NCI-H187 treated with DMSO at 0.1 percent for 48 hours (cell line): ENCODE data around the gene HAUS8.
"Not testable (repeated sequence)": the region's sequence is repeated elsewhere in the genome, so short reads cannot be mapped to it uniquely, and the experiment has no call there.

Experiments used
- DNase-seq: peaks from one replicate; lab custom pipeline; 2025; lab: John Stamatoyannopoulos, UW

Gene HAUS8

DNA sequence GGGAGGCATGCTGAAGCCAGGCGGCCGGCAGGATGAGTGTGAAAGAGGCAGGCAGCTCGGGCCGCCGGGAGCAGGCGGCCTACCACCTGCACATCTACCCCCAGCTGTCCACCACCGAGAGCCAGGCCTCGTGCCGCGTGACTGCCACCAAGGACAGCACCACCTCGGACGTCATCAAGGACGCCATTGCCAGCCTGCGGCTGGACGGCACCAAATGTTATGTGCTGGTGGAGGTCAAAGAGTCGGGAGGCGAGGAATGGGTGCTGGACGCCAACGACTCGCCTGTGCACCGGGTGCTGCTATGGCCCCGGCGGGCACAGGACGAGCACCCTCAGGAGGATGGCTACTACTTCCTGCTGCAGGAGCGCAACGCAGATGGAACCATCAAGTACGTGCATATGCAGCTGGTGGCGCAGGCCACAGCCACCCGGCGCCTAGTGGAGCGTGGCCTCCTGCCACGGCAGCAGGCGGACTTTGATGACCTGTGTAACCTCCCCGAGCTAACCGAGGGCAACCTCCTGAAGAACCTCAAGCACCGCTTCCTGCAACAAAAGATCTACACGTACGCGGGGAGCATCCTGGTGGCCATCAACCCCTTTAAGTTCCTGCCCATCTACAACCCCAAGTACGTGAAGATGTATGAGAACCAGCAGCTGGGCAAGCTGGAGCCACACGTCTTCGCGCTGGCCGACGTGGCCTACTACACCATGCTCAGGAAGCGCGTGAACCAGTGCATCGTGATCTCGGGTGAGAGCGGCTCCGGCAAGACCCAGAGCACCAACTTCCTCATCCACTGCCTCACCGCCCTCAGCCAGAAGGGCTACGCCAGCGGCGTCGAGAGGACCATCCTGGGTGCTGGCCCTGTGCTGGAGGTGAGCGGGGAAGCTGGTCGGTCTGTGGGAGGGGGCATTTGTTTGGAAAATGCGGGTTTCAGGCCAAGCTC, 26.7 kb upstream of the HAUS8 start:
- DNase-seq, result no peak

DNA sequence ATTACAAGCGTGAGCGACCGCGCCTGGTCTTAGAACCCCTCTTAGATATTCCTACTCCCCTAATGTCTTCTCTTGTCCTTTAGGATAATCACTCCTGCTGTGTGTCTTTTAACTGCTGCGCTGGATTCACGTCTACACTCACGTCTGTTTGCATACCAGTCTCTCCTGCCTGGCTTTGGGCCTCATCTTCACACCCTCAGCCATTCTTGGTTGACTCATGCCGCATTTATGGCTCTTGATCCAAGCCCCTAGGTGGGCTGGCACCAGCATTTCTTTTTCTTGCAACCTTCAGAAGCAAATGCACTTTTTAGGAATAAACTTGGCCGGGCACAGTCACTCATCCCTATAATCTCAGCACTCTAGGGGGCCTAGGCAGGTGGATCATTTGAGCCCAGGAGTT, 23.1 kb upstream of the HAUS8 start:
- no peak for DNase-seq

DNA sequence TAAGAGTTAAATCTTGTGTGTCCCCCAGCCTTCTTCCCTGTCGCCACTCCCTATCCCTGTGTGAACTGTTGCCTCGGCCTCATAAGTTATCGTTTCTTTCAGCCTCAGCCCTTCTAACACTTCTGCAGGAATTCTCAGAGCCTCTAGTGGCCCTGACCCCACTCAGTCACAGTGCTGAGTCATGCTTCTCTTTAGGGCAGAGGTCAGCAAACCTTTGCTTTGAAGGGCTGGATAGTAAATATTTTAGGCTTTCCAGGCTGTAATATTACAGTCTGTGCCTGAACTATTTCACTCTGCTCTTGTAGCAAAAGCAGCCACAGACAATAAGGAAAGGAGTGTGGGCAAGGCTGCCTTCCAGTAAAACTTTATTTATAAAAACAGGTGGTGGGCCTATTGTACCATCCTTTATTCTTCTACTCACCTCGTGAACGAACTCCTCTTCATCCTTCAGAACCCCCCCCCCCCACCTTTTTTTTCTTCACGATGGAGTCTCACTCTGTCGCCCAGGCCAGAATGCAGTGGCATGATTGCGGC, 22.4 kb upstream of the HAUS8 start:
- no peak for DNase-seq

DNA sequence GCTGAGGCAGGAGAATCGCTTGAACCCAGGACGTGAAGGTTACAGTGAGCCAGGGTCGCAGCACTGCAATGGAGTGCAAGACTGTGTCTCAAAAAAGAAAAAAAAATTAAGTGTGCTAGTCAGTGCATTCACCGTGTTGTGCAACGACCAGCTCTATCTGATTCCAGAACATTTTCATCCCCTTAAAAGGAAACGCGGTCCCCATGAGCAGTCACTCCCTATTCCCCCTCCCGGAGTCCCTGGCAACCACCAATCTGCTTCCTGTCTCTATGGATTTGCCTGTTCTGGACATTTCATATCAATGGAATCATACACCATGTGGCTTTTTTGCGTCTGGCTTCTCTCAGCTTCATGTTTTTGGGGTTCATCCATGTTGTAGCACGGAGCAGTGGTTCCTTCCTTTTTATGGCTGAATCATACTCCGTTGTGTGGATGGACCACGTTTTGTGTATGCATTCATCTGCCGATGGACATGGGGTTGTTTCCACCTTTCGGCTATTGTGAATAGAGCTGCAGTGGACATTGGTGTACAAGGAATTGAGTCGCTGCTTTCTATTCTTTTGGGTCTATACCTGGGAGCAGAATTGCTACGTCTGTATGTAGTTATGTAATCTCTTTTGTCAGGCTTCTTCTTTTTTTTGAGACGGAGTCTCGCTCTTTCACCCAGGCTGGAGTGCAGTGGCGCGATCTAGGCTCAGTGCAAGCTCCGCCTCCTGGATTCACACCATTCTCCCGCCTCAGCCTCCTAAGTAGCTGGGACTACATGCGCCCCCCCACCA, 20.1 kb upstream of the HAUS8 start:
- DNase-seq, result no peak

DNA sequence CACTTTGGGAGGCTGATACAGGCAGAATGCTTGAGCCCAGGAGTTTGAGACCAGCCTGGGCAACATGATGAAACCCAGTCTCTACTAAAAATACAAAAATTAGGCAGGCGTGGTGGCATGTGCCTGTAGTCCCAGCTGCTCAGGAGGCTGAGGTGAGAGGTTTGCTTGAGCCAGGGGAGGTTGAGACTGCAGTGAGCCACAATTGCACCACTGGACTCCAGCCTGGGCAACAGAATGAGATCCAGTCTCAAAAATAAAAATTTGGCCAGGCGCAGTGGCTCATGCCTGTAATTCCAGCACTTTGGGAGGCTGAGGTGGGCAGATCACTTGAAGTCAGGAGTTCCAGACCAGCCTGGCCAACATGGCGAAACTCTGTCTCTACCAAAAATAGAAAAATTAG, 19.4 kb upstream of the HAUS8 start:
- not testable (repeated sequence) for DNase-seq

DNA sequence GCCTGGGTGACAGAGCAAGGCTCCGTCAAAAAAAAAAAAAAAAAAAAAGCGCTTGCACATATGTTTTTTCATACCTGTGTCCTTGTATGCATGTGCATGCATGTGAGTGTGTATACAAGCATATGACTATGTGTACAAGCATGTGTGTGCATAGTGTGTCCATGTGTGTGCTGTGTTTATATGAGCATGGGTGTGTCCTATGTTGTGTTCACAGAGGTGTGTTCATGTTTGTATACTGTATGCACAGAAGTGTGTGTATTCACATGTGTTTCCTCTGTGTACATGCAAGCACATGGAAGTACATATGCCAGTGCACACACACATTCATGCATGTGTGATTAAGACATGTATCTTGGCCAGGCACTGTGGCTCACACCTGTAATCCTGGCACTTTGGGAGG, 17.4 kb upstream of the HAUS8 start:
- DNase-seq, result no peak

DNA sequence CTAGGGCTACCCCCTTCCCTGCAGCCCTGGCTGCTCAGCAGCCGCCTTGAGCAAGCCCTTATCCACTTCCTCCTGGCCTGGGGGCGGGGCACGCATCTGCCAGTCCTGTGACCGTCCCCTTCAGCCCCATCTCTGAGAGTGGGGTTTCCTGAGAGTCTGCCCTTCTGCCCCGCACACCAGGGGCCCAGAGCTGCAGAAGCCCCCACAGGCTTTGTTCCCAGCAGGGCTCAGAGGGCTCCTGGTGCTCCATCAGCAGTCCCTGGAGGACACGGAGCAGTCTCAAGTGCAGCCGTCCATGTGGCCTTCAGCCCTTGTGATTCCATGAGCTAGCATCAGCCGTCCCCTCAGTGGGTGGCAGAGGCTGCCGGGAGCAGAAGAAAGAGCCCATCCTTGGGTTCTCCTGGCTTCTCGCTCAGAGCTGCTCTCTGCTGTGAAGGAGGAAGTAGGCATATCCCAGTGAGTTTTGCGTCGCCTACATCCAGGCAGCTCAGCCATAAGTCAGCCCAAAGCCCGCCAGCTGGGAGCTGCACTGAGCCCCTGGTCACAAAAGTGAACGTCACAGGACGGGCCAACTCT, 16.6 kb upstream of the HAUS8 start:
- DNase-seq, result no peak

DNA sequence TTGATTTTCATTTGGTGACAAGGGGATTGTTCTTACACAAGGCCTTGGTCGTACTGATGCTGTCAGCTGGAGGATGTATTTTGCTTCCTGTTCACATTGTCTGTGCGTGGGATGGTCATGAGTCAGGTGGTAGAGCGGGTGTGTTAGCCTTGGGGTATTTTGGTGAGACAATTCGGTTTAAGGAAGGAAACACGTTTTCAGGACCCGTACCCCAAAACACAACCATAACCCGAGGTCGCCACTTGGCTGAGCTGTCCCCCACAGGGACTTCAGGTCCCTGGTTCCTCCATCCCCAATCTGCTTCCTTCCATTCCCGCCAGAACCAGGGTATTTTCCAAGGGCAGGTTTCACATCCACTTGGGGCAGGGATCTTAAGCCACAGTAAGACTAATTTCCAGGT, 15.3 kb upstream of the HAUS8 start:
- no peak for DNase-seq

DNA sequence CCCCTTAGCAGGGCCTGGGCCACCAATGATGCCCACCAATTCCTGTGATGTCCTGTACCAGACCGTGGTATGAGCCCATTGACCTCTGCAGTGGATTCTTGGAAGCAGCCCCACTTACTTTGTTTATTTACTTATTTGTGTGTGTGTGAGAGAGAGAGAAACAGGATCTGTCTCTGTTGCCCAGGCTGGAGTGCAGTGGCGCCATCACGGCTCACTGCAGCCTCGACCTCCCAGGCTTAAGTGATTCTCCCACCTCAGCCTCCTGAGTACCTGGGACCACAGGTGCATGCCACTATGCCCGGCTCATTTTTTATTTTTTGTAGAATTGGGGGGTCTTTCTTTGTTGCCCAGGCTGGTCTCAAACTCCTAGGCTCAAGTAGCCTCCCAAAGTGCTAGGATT, 13.3 kb upstream of the HAUS8 start:
- no peak for DNase-seq

DNA sequence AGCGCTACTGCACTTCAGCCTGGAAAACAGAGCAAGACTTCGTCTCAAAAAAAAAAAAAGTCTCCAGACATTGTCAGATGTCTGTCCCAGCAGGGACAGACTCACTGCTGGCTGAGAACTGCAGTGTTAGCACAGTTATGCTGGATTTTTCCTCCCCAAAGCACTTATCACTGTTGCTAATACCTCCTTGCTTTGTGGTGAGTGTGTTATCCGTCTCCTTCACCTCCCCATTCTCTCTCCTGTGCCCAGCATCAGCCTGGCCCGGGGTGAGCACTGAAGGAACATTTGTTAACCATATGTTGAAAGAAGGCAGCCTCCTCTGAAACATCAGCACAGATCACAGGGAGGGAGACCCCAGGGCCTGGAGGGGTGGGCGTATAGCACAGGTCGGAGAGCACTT, 11.6 kb upstream of the HAUS8 start:
- DNase-seq, result no peak

DNA sequence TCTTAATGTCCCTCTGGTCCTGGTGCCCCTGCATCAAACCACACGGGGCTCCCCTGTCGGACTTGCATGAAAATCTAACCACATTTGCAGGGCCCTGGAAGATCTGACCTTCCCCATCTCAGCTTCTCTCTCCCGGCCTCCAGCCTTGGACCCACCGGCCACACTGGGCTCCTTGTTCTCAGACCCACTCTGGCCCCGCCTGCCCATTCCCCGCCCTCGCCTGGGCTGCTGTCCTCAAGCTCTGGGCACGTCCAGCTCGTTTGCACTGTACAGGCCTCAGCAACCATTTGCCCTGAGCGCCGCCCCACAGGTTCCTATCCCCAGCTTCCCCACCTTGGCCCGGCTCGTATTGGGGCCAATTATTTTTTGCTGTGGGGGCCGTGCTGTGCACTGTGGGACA, 10.9 kb upstream of the HAUS8 start:
- DNase-seq, result no peak

DNA sequence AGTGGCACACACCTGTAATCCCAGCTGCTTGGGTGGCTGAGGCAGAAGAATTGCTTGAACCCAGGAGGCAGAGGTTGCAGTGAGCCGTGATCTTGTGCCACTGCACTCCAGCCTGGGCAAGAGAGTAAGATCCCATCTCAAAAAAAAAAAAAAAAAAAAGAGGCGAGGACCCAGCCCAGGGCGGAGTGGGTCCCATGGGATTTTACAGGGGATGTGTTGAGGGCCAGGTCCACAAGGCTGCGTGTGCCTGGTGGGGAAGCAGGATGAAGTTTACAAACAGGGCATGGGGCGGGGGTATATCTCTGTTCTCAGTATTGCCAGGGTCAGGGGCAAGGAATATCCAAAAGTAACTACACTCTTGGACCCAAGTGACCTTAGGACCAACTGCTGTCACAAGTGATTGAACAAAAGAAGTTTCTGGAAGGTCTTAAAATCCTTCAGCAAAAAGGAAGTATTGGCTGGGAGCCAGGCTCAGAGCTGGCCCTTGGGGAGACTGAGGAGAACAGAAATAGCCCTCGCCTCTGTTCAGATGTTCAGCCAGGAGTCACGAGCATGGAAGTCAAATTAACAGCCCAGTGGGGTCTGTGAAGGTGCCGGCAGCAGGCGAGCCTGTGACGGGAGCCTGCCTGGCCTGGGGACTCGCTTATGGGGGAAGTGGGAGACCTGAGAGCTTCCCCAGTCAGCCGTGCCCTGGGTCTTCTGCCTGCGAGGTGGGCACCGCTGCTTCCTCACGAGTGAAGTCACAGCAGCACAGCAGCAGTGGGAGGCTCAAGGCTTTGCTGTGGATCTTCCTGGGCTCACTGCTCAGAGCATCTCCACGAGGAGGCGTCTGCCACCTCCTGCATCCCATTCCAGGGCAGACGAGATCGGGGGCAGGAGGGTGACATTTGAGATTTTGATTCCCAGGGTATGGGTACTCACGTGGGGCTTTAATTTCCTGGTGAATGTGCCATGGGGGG, 6.7 kb upstream of the HAUS8 start:
- DNase-seq, result no peak

DNA sequence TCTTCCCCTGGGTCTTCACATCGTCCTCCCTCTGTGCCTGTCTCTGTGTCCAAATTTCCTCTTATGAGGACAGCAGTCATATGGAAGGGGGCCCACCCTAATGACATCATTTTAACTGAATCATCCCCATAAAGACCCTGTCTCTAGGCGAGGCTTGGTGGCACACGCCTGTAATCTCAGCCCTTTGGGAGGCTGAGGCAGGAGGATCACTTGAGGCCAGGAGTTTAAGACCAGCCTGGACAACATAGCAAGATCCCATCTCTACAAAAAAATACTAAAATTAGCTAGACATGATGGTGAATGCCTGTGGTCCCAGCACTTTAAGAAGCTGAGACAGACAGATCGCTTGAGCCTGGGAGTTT, 5.2 kb upstream of the HAUS8 start:
- DNase-seq, result no peak

DNA sequence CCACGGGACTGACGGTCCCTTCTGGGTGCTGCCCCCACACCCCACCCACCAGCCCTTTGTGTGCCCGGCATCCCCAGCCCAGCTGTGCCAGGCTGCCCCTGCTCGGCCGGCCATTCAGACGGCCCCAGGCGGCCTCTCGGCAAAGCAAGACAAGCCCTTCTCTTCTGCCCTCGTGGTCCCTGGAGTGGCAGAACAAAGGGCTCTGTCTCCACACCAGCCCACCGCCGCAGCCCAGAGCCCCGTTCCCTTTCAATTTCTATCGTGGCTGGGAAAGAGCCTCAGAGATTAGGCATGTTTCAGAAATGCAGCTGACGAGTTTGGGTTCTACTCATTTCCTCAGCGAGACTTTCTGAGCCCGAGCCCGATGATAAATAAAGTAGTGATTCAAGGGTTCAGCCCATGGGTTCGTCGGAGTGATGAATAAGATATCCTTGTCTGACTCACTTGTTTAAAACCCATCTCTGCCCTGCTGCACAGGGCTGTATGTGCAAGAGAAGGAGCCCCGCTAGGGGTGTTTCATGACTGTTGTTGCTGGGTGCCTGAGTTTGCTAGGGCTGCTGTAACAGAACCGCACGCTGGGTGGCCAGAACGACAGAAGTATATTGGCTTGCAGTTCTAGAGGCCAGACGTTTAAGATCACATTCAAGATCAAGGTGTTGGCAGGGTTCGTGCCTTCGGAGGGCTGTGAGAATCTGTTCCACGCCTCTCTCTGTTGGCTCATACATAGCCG, 4.6 kb upstream of the HAUS8 start:
- no peak for DNase-seq

DNA sequence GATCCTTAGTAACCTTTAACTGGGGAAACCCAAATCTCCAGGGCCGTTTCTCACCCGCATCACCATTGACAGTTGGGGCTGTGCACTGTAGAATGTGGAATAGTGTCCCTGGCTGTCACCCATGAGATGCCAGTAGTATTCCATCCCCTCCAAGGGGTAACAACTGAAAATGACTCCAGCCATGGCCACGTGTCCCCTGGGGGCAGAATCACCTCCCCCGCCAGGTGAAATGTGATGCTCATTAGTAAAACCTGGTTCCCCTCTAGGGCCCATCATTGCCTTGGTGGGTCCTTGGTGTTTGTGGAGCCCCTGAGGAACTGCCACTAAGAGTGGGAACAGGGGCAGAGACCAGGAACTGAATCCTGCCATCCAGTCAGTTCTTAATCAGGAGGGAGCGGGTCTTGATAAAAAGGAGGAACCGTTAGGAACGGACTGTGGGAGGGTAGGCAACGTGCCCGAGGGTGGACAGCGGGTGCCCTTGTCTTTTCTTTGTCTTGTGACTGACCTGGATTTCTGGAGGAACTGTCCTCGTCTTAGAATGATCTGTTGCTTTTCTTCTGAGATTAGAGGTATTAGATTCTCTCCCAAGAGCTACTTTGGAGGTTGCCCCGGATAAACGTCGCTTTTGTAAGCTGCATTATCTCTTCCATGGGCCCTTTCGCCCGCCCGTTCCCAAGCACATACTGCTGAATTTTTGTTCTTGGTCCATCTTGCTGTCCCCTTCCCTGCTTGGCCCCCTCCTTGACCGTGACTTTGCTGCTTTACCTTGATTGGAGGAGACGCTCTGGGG, 3.9 kb upstream of the HAUS8 start:
- no peak for DNase-seq

DNA sequence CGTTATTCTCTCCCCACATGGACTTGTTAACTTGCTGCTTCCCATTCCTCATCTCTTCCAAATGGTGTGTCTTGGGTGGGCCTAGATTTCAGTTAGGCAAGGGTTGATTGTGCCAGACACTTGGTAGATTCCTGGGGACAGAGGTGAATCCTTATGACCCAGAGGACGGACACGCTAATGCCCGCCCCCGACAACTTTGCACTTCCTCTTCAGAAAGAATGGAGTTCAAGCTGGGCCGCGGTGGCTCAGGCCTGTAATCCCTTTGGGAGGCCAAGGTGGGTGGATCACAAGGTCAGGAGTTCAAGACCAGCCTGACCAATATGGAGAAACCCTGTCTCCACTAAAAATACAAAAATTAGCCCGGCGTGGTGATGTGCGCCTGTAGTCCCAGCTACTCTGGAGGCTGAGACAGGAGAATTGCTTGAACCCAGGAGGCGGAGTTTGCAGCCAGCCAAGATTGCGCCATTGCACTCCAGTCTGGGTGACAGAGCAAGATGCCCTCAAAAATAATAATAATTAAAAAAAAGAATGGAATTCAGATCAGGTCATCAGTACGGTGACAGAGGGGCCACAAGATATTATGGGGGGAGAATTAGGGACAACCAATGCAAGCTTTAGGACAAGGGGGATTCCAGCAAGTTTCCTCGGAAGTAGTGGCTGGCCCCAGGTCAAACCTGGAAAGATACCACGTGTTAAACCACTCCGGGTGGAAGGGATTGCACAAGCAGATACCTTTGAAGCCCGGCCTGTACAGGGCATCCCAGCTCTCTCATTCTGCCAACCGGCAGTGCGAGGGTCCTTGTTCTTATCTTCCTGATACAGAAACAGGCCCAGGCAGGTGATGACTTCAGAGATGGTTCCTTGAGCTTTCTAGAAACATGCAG, 3.0 kb upstream of the HAUS8 start:
- DNase-seq, result no peak

DNA sequence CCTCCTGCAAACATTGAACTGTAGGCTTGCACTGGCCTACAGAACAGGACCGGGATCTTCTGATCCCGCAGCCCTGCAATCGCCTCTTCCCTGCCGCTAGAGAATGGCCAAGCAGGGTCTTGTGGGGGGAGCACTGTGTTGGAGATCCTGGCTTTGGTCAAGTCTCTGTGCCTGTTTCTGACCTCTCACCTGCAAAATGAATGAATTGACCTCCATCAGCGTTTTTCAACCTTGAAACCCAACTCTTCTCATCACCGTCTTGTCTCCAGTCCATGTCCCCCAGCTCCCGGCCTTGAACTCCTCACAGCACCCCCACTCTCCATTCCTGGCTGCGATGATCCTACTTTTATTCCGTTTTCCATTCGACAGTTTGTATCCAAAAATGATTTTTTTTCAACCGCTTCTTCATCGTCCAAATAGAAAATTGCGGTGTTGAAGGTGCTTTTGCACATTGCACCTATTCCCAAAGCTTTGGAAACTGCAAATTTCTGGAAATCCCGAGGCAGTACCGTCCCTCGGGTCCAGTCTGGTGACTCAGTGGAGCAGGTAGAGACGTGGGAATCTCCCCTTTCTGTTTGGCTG, 2.3 kb upstream of the HAUS8 start:
- no peak for DNase-seq

DNA sequence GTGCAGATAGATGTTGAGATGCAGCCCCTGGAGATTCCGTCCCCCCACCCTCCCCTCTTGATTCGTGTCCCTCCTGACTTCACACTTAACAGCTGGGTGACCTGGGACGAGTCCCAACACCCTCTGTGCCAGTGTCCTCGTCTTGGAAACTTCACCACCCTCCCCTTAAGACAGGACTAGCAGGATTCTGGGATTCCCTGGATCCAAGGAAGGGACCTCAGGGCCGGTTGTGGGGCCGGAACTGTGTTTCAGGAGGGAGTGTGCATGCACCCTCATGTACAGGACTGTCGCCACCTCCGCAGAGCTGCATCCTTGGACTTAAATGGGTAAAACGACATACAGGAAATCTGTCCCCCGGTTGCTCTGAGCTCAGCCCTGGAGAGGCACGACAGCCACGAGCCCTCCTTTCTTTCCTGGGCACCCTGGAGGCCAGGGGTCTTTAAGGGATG, 1.3 kb upstream of the HAUS8 start:
- DNase-seq, result no peak
